ENCODE data around the gene NUP210L. TPM values are rescaled to one million over a fixed set of nuclear protein-coding genes. Genes with fewer than 3 reads are reported as not detected.

NUP210L gene
- total and polyA plus RNA-seq, 9 of the 15 experiments (the other 6 are each of a cell fraction or from before 2014, with no cell fraction given), result 0.01 to 0.04 TPM; not detected in 7

DNA sequence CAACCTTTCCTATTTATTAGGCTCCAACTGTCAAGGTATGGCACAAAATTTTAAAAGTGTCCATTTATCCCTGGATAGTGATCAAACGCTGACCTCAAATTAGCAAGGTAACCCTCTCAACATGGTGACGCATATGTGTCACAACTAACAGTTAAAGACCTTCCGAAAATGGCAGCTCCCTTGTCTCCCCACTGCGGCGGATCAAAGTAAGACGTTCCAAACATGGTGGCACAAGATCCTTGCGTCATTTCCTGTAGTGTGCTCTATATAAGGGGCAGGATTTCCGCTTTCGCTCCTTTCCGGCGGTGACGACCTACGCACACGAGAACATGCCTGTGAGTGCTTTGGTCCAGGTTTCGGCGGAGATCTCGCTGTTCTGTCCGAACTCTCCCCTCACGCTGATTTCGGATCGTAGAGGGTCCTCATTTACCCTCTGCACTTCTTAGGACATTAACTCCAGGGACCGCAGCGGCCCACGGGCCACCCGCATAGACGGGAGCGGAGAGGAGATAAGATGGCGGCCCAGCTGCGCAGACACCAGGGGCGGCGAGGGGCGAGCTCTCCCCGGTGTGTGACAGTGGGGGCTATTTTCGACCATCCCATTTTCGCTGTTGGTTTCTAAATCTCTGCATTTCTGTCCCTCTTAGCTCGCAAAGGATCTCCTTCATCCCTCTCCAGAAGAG, 164.3 kb downstream of the NUP210L start, which contains the start of gene RPS27 (continued):
- TF ChIP-seq KDM2B (CRISPR knock-in tag; IDR thresholded peaks at IDR 0.05), result 0 out of 2 replicates have a peak, but pooled peaks have one; percentile 61
- TF ChIP-seq CAMTA2 (CRISPR knock-in tag; conservative IDR thresholded peaks at IDR 0.05), result no peak
- TF ChIP-seq, protein P1, sequence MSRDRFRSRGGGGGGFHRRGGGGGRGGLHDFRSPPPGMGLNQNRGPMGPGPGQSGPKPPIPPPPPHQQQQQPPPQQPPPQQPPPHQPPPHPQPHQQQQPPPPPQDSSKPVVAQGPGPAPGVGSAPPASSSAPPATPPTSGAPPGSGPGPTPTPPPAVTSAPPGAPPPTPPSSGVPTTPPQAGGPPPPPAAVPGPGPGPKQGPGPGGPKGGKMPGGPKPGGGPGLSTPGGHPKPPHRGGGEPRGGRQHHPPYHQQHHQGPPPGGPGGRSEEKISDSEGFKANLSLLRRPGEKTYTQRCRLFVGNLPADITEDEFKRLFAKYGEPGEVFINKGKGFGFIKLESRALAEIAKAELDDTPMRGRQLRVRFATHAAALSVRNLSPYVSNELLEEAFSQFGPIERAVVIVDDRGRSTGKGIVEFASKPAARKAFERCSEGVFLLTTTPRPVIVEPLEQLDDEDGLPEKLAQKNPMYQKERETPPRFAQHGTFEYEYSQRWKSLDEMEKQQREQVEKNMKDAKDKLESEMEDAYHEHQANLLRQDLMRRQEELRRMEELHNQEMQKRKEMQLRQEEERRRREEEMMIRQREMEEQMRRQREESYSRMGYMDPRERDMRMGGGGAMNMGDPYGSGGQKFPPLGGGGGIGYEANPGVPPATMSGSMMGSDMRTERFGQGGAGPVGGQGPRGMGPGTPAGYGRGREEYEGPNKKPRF (IDR thresholded peaks at IDR 0.05; ENCODE audit: low read depth, low read length), result no peak
- TF ChIP-seq, protein P2, sequence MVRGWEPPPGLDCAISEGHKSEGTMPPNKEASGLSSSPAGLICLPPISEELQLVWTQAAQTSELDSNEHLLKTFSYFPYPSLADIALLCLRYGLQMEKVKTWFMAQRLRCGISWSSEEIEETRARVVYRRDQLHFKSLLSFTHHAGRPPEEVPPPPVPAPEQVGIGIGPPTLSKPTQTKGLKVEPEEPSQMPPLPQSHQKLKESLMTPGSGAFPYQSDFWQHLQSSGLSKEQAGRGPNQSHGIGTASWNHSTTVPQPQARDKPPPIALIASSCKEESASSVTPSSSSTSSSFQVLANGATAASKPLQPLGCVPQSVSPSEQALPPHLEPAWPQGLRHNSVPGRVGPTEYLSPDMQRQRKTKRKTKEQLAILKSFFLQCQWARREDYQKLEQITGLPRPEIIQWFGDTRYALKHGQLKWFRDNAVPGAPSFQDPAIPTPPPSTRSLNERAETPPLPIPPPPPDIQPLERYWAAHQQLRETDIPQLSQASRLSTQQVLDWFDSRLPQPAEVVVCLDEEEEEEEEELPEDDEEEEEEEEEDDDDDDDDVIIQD (CRISPR knock-in tag; IDR thresholded peaks at IDR 0.05), result no peak
- TF ChIP-seq KLF16 (IDR thresholded peaks at IDR 0.05), result no peak
- no peak for TF ChIP-seq ZNF253 (CRISPR knock-in tag; conservative IDR thresholded peaks at IDR 0.05)
- TF ChIP-seq ZNF12 (CRISPR knock-in tag; IDR thresholded peaks at IDR 0.05), result no peak
- no peak for TF ChIP-seq RBM14 (IDR thresholded peaks at IDR 0.05; ENCODE audit: borderline replicate concordance, insufficient read depth, low read depth, low read length)
- TF ChIP-seq PPARD (CRISPR knock-in tag; IDR thresholded peaks at IDR 0.05), result no peak
- TF ChIP-seq ZNF584 (CRISPR knock-in tag; IDR thresholded peaks at IDR 0.05; ENCODE audit: low read depth), result peak; percentile 80; the same call in 1 of the 2 replicates
- TF ChIP-seq, protein P3, sequence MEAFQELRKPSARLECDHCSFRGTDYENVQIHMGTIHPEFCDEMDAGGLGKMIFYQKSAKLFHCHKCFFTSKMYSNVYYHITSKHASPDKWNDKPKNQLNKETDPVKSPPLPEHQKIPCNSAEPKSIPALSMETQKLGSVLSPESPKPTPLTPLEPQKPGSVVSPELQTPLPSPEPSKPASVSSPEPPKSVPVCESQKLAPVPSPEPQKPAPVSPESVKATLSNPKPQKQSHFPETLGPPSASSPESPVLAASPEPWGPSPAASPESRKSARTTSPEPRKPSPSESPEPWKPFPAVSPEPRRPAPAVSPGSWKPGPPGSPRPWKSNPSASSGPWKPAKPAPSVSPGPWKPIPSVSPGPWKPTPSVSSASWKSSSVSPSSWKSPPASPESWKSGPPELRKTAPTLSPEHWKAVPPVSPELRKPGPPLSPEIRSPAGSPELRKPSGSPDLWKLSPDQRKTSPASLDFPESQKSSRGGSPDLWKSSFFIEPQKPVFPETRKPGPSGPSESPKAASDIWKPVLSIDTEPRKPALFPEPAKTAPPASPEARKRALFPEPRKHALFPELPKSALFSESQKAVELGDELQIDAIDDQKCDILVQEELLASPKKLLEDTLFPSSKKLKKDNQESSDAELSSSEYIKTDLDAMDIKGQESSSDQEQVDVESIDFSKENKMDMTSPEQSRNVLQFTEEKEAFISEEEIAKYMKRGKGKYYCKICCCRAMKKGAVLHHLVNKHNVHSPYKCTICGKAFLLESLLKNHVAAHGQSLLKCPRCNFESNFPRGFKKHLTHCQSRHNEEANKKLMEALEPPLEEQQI (IDR thresholded peaks at IDR 0.05), result peak; percentile 61; the same call in 1 of the 2 replicates
- TF ChIP-seq, protein P4, sequence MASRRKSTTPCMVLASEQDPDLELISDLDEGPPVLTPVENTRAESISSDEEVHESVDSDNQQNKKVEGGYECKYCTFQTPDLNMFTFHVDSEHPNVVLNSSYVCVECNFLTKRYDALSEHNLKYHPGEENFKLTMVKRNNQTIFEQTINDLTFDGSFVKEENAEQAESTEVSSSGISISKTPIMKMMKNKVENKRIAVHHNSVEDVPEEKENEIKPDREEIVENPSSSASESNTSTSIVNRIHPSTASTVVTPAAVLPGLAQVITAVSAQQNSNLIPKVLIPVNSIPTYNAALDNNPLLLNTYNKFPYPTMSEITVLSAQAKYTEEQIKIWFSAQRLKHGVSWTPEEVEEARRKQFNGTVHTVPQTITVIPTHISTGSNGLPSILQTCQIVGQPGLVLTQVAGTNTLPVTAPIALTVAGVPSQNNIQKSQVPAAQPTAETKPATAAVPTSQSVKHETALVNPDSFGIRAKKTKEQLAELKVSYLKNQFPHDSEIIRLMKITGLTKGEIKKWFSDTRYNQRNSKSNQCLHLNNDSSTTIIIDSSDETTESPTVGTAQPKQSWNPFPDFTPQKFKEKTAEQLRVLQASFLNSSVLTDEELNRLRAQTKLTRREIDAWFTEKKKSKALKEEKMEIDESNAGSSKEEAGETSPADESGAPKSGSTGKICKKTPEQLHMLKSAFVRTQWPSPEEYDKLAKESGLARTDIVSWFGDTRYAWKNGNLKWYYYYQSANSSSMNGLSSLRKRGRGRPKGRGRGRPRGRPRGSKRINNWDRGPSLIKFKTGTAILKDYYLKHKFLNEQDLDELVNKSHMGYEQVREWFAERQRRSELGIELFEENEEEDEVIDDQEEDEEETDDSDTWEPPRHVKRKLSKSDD (conservative IDR thresholded peaks at IDR 0.05; ENCODE audit: low read length), result peak; percentile 98
- 0 out of 2 replicates have a peak, but pooled peaks have one; percentile 42 for TF ChIP-seq KAT8 (IDR thresholded peaks at IDR 0.05; ENCODE audit: low read depth)
- TF ChIP-seq ZNF175 (CRISPR knock-in tag; IDR thresholded peaks at IDR 0.05; ENCODE audit: low read depth), result peak; percentile 89
- TF ChIP-seq DACH1 (IDR thresholded peaks at IDR 0.05; ENCODE audit: partially characterized antibody), result no peak

All from K562 (cell line).